Cardiac muscle cell (in vitro differentiated cells and primary cell): ENCODE measurements around the gene COL1A1. TPM values are rescaled to one million over a fixed set of nuclear protein-coding genes. Genes with fewer than 3 reads are reported as not detected.

Experiments used
- DNase-seq, 2 donors: peaks; one replicate each; pipeline versions ENCODE4 v3.0.0 to v3.0.0-alpha.2; 2010 to 2017; ENCODE audit warnings: low read depth in 1 of 2, low spot score in 1 of 2
- H3K27ac ChIP-seq: fragments of 200-600 bp; sonication (generic); 2 replicates; pipeline ENCODE4 v1.5.1; 2016
- H3K27me3 ChIP-seq: fragments of 200-600 bp; sonication (generic); 2 replicates; pipeline ENCODE4 v1.6.0; 2016; ENCODE audit warnings: control low read depth
- H3K36me3 ChIP-seq: fragments of 200-600 bp; sonication (generic); 2 replicates; pipeline ENCODE4 v1.5.1; 2016; ENCODE audit warnings: control low read depth
- H3K4me1 ChIP-seq: fragments of 200-600 bp; sonication (generic); 2 replicates; pipeline ENCODE4 v1.8.1; 2017; ENCODE audit warnings: low read depth, mild to moderate bottlenecking, mixed run types
- H3K4me3 ChIP-seq: fragments of 200-600 bp; sonication (generic); 2 replicates; pipeline ENCODE4 v1.5.1; 2016; ENCODE audit warnings: mild to moderate bottlenecking
- H3K9me3 ChIP-seq: fragments of 200-600 bp; sonication (generic); 2 replicates; pipeline ENCODE4 v1.5.1; 2017; ENCODE audit warnings: low read depth, mild to moderate bottlenecking, control low read depth
- CTCF ChIP-seq: IDR thresholded peaks from 2 replicates; pipeline ENCODE4 v1.5.1; 2012; ENCODE audit warnings: low read depth, mild to moderate bottlenecking, low read length
- polyA plus RNA-seq: library from polyadenylated mRNA; unstranded; fragments of >200 nt; fragmentation: Nextera tagmentation; extraction: Ambion mirVana; gene quantifications from 2 replicates; pipeline ENCODE4 v1.2.1, GENCODE V29; 2016
- total RNA-seq: library from RNA; depleted of rRNA; stranded (reverse); fragments of >200 nt; gene quantifications from 2 replicates; pipeline ENCODE4 v1.2.3, GENCODE V29; 2016

COL1A1 gene
- total and polyA plus RNA-seq, 2 experiments from 2014 or later, result 127 to 261 TPM

GRCh38 chr17:50213026-50214022, 11.9 kb upstream of the COL1A1 start:
- Histone ChIP-seq H3K4me1 (peaks cover 42% of the 10 kb centered on the region), H3K9me3 (no peaks in the 10 kb centered on the region), H3K27ac (no peak overlapping the region), H3K36me3 (no peaks in the 10 kb centered on the region), H3K4me3 (no peak overlapping the region), H3K27me3 (no peaks in the 10 kb centered on the region)
- DNase-seq, result peak in 1 of 2 donors; percentile 61
- TF ChIP-seq CTCF, result no peak

- Histone ChIP-seq H3K4me3 (no peak overlapping the region), H3K4me1 (peaks cover 44% of the 10 kb centered on the region), H3K36me3 (no peaks in the 10 kb centered on the region), H3K27me3 (no peaks in the 10 kb centered on the region), H3K27ac (peak overlapping the region; percentile 96), H3K9me3 (no peaks in the 10 kb centered on the region)
- peak in 1 of 2 donors; percentile 89 for DNase-seq
- TF ChIP-seq CTCF, result no peak
Observed at GRCh38 chr17:50212121-50212843, 10.9 kb upstream of the COL1A1 start.

DNA sequence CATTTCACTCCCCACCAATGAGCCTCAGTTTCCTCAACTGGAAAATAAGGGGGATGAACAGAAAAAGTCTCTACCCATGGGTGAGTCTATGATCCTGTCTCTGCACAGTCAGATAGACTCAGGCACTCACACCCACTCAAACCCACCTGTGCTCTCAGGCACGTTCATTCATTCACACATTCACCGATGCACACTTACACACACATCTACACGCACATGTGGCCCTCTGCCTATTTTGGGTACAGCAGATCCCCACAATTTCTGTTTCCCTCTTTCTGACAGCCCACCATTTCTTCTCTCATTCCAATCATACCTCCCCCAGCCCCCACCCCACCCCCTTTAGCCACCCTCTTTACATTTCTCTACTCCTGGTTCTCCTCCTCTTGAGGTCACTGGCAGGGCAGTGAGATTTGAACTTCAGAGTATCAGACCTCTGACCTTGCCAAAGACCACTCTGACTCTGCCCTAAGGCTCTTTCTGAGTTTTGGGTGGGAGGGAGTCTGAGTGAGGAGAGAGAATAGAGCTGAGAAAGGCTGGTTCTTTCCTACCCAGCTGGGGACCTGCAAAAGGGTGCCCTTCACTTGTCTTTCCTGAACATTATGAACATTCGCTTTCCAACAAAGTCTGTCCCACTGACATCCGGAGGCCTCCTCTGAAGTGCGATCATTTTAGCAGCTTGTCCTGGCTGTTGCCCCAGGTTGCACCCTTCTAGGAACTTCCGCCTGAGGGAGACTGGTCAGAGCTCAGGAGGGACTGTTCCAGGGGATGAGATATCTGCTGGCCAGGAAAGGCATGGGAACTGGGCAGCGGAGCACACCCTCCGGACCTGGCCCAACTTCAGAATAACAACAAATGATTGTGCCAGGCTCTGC, 10.1 kb upstream of the COL1A1 start:
- Histone ChIP-seq H3K27me3 (no peaks in the 10 kb centered on the region), H3K4me1 (peaks cover 50% of the 10 kb centered on the region), H3K36me3 (no peaks in the 10 kb centered on the region), H3K9me3 (no peaks in the 10 kb centered on the region), H3K27ac (peak overlapping the region; percentile 96), H3K4me3 (no peak overlapping the region)
- no peak for TF ChIP-seq CTCF
- DNase-seq, result peak in 1 of 2 donors; percentile 64

- H3K4me1 ChIP-seq, result peaks cover 50% of the 10 kb centered on the region
- H3K36me3 ChIP-seq, result no peaks in the 10 kb centered on the region
- TF ChIP-seq CTCF, result no peak
- H3K4me3 ChIP-seq, result no peak overlapping the region
- peak overlapping the region; percentile 96 for H3K27ac ChIP-seq
- H3K27me3 ChIP-seq, result no peaks in the 10 kb centered on the region
- no peaks in the 10 kb centered on the region for H3K9me3 ChIP-seq
- DNase-seq, result peak; percentile 63 to 99
Observed at GRCh38 chr17:50210240-50211225, 9.1 kb upstream of the COL1A1 start.
